ENCODE data around the gene AKR1C8. TPM values are rescaled to one million over a fixed set of nuclear protein-coding genes. Genes with fewer than 3 reads are reported as not detected.

AKR1C8 gene
- total and polyA plus RNA-seq, 2 of the 13 experiments (the other 11 are each of a cell fraction or from before 2014, with no cell fraction given) = 0.12 TPM; not detected in 1

DNA sequence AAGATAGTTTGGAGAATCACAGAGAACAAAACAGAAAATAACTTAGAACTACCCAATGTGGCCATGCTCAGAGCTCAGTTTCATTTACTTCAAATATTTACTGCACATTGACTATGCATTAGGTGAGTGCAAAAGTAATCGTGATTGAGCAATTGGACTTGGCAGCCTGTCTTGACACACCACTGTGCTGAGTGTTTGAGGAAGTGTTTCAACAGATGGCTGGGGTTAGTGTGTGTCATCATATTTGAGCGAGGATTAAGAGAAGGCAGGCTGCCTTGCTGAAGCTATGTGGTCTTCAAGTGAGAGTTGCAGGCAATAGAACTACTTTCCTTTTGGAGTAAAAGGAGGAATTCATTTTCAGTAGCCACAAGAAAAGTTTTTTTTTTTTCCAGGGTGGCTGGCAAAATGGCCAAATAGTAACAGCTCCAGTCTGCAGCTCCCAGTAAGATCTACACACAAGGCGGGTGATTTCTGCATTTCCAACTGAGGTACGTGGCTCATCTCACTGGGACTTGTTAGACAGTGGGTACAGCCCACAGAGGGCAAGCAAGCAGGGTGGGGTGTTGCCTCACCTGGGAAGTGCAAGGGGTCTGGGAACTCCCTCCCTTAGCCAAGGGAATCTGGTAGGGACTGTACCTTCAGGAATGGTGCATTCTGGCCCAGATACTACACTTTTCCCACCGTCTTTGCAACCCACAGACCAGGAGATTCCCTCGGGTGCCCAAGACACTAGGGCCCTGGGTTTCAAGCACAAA, 49.3 kb upstream of the AKR1C8 start (continued):
- TF ChIP-seq ZNF318 (CRISPR knock-in tag; IDR thresholded peaks at IDR 0.05) (no peak), HDAC1 (CRISPR knock-in tag; IDR thresholded peaks at IDR 0.05) (no peak), SNAPC2 (CRISPR knock-in tag; IDR thresholded peaks at IDR 0.05) (no peak), TEF (CRISPR knock-in tag; IDR thresholded peaks at IDR 0.05) (no peak), NCOA5 (CRISPR knock-in tag; IDR thresholded peaks at IDR 0.05) (no peak), ZNF850 (CRISPR knock-in tag; conservative IDR thresholded peaks at IDR 0.05) (no peak), KLF15 (CRISPR knock-in tag; IDR thresholded peaks at IDR 0.05; ENCODE audit: borderline replicate concordance) (no peak), NFATC3 (CRISPR knock-in tag; IDR thresholded peaks at IDR 0.05) (no peak), TCF7 (IDR thresholded peaks at IDR 0.05; ENCODE audit: low read depth) (peak; percentile 49; the same call in 1 of the 2 replicates), FOXA1 (IDR thresholded peaks at IDR 0.05) (no peak), FOXA1 (CRISPR knock-in tag; IDR thresholded peaks at IDR 0.05) (peak; percentile 81), ZBTB42 (CRISPR knock-in tag; IDR thresholded peaks at IDR 0.05) (no peak), KLF12 (CRISPR knock-in tag; IDR thresholded peaks at IDR 0.05; ENCODE audit: borderline replicate concordance) (no peak), ZFP62 (CRISPR knock-in tag; IDR thresholded peaks at IDR 0.05) (no peak), SOX13 (IDR thresholded peaks at IDR 0.05) (peak; percentile 38; the same call in 1 of the 2 replicates), SOX13 (CRISPR knock-in tag; conservative IDR thresholded peaks at IDR 0.05 in 1 of 2, IDR thresholded peaks at IDR 0.05 in 1 of 2) (peak in 1 of 2 experiments; percentile 75; a peak in 2 of 4 replicates), KDM6A (CRISPR knock-in tag; IDR thresholded peaks at IDR 0.05; ENCODE audit: low read depth) (0 out of 2 replicates have a peak, but pooled peaks have one; percentile 31), ZFX (CRISPR knock-in tag; IDR thresholded peaks at IDR 0.05; ENCODE audit: low read depth) (no peak)
- TF ChIP-seq, protein P1, sequence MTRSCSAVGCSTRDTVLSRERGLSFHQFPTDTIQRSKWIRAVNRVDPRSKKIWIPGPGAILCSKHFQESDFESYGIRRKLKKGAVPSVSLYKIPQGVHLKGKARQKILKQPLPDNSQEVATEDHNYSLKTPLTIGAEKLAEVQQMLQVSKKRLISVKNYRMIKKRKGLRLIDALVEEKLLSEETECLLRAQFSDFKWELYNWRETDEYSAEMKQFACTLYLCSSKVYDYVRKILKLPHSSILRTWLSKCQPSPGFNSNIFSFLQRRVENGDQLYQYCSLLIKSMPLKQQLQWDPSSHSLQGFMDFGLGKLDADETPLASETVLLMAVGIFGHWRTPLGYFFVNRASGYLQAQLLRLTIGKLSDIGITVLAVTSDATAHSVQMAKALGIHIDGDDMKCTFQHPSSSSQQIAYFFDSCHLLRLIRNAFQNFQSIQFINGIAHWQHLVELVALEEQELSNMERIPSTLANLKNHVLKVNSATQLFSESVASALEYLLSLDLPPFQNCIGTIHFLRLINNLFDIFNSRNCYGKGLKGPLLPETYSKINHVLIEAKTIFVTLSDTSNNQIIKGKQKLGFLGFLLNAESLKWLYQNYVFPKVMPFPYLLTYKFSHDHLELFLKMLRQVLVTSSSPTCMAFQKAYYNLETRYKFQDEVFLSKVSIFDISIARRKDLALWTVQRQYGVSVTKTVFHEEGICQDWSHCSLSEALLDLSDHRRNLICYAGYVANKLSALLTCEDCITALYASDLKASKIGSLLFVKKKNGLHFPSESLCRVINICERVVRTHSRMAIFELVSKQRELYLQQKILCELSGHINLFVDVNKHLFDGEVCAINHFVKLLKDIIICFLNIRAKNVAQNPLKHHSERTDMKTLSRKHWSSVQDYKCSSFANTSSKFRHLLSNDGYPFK (CRISPR knock-in tag; IDR thresholded peaks at IDR 0.05; ENCODE audit: borderline replicate concordance) = no peak

Measured in HepG2 (cell line).